ENCODE results near the gene SGCA.

SGCA gene

DNA sequence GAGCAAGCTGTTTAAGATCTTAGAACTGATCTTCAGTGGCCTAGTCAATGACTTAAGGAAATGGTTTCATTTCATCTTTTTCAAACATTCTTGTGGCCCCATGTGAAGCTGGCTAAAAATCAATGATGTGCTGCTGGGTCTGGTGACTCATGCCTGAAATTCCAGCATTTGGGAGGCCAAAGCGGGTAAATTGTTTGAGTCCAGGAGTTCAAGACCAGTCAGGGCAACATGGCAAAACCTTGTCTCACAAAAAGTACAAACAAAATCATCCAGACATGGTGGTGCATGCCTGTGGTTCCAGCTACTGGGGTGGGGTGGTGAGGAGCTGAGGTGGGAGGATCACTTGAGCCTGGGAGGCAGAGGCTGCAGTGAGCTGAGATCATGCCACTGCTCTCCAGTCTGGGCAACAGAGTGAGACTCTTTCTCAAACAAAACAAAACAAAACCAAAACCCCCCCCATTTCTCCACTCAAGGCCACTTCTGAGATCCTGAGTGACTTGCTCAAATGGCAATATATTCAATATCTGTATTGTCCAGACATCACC, 53.0 kb downstream of the SGCA start:
- FAIRE-seq (peak; percentile 84), DNase-seq (ENCODE audit: insufficient read length, low spot score) (no peak)
- peak; percentile 72 for TF ChIP-seq SPI1 (IDR thresholded peaks at IDR 0.05; ENCODE audit: low read depth, low read length)
- no peak for TF ChIP-seq PAX5 (IDR thresholded peaks at IDR 0.05; ENCODE audit: insufficient read depth, low read length, severe bottlenecking)

DNA sequence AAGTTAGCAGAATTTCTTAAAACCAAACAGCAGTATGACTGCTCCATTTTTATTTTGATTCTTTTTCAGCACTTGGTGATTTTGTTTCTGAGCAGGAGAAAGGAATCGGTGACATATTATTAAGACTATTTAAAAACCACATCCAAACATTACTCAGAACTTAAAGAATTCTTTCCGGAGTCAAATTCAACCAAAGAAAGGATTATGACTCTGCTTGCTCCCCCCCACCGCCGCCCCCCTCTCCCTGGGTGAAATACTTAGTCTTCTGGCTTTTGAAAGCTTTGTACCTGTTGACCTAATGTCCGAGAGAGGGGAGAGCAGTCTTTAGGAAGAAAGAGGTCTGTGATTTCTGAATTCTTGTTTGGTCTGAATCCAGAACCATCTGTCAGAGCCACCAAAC, 53.5 kb downstream of the SGCA start:
- DNase-seq (ENCODE audit: insufficient read length, low spot score): no peak
- no peak for FAIRE-seq
- TF ChIP-seq POLR2AphosphoS5 (IDR thresholded peaks at IDR 0.05; ENCODE audit: low read depth, low read length): no peak
- no peak for TF ChIP-seq POU2F2 (IDR thresholded peaks at IDR 0.05; ENCODE audit: low read depth, low read length)
- no peak for TF ChIP-seq PAX5 (IDR thresholded peaks at IDR 0.05; ENCODE audit: insufficient read depth, low read length, severe bottlenecking)
- TF ChIP-seq TAF1 (IDR thresholded peaks at IDR 0.05; ENCODE audit: low read depth, low read length): no peak
- TF ChIP-seq SPI1 (IDR thresholded peaks at IDR 0.05; ENCODE audit: low read depth, low read length): no peak
- no peak for TF ChIP-seq POLR2A (IDR thresholded peaks at IDR 0.05; ENCODE audit: low read depth, low read length)

- TF ChIP-seq PAX5 (IDR thresholded peaks at IDR 0.05; ENCODE audit: insufficient read depth, low read length, severe bottlenecking) (no peak), POLR2A (IDR thresholded peaks at IDR 0.05; ENCODE audit: low read depth, low read length) (no peak), SPI1 (IDR thresholded peaks at IDR 0.05; ENCODE audit: low read depth, low read length) (no peak), POU2F2 (IDR thresholded peaks at IDR 0.05; ENCODE audit: low read depth, low read length) (no peak), POLR2AphosphoS5 (IDR thresholded peaks at IDR 0.05; ENCODE audit: low read depth, low read length) (no peak), TAF1 (IDR thresholded peaks at IDR 0.05; ENCODE audit: low read depth, low read length) (no peak)
- DNase-seq (ENCODE audit: insufficient read length, low spot score): no peak
- FAIRE-seq: no peak
These were observed 54.2 kb downstream of the SGCA start for GRCh38 chr17:50219939-50220465.

- no peak for TF ChIP-seq POU2F2 (IDR thresholded peaks at IDR 0.05; ENCODE audit: low read depth, low read length)
- TF ChIP-seq PAX5 (IDR thresholded peaks at IDR 0.05; ENCODE audit: insufficient read depth, low read length, severe bottlenecking): no peak
- no peak for TF ChIP-seq SPI1 (IDR thresholded peaks at IDR 0.05; ENCODE audit: low read depth, low read length)
- TF ChIP-seq POLR2A (IDR thresholded peaks at IDR 0.05; ENCODE audit: low read depth, low read length): no peak
- no peak for TF ChIP-seq POLR2AphosphoS5 (IDR thresholded peaks at IDR 0.05; ENCODE audit: low read depth, low read length)
- TF ChIP-seq TAF1 (IDR thresholded peaks at IDR 0.05; ENCODE audit: low read depth, low read length): no peak
- DNase-seq (ENCODE audit: insufficient read length, low spot score): no peak
- no peak for FAIRE-seq
These were observed 55.0 kb downstream of the SGCA start for GRCh38 chr17:50220811-50221210.

DNA sequence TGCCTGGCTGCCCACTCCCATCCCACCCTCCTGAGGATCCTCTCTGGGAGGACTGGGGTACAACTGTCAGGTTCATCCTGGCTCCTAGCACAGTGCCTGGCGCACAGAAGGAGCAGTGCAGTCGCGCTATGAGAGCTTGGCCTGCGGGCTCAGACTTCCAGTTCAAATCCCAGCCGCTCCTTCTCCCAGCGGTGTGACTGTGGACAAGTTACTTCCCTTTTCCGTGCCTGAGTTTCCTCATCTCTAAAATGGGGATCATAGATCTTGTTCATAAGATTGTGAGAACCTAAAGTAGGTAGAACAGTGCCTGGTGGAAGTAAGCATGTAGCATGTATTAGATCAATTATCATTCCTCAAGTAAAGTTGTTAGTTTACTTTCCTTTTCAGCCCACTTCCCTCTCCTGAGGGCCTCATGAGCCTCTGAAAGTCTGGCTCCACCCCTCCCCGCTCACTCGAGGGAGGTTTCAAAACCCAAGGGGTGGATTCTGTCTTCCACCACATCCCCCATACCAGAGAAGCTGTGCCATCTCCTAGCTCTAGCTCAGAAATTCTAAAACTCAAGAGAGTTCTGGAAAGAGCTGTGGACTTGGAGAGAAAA, 55.6 kb downstream of the SGCA start:
- TF ChIP-seq POLR2A (IDR thresholded peaks at IDR 0.05; ENCODE audit: low read depth, low read length) (no peak), POLR2AphosphoS5 (IDR thresholded peaks at IDR 0.05; ENCODE audit: low read depth, low read length) (no peak), SPI1 (IDR thresholded peaks at IDR 0.05; ENCODE audit: low read depth, low read length) (peak; percentile 52)
- peak; percentile 79 for FAIRE-seq
- DNase-seq (ENCODE audit: insufficient read length, low spot score): no peak

- no peak for DNase-seq (ENCODE audit: insufficient read length, low spot score)
- no peak for TF ChIP-seq PAX5 (IDR thresholded peaks at IDR 0.05; ENCODE audit: insufficient read depth, low read length, severe bottlenecking)
- no peak for TF ChIP-seq SPI1 (IDR thresholded peaks at IDR 0.05; ENCODE audit: low read depth, low read length)
- TF ChIP-seq POLR2AphosphoS5 (IDR thresholded peaks at IDR 0.05; ENCODE audit: low read depth, low read length): no peak
- no peak for FAIRE-seq
These were observed 56.2 kb downstream of the SGCA start for GRCh38 chr17:50221864-50222545.

DNA sequence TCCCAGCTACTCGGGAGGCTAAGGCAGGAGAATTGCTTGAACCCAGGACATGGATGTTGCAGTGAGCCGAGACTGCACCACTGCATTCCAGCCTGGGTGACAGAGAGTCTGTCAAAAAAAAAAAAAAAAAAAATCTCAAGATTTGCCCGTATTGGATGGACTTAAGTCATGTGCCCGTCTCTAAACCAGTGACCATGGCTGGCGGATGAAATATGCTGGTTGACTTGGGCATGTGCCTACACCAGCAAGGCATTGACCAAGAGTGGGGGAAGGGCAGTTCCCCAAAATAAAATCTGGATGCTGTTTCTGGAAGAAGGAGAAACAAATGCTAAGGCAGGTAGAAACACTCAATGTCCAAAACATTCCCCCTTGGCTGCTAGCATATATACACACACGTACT, 57.1 kb downstream of the SGCA start:
- no peak for DNase-seq (ENCODE audit: insufficient read length, low spot score)
- TF ChIP-seq SPI1 (IDR thresholded peaks at IDR 0.05; ENCODE audit: low read depth, low read length) (no peak), POLR2A (IDR thresholded peaks at IDR 0.05; ENCODE audit: low read depth, low read length) (no peak), PAX5 (IDR thresholded peaks at IDR 0.05; ENCODE audit: insufficient read depth, low read length, severe bottlenecking) (no peak), POU2F2 (IDR thresholded peaks at IDR 0.05; ENCODE audit: low read depth, low read length) (no peak), POLR2AphosphoS5 (IDR thresholded peaks at IDR 0.05; ENCODE audit: low read depth, low read length) (no peak), TAF1 (IDR thresholded peaks at IDR 0.05; ENCODE audit: low read depth, low read length) (no peak)
- no peak for FAIRE-seq
